GM23248 (cell line): ENCODE measurements around the gene PTPN6.

Experiments used
- EZH2 ChIP-seq: fragments of 200-600 bp; sonication (generic); IDR thresholded peaks from 2 replicates; pipeline ENCODE4 v1.6.1; 2018; ENCODE audit warnings: antibody characterized with exemption, mild to moderate bottlenecking; ENCODE audit not compliant: insufficient read depth, poor library complexity, severe bottlenecking
- EZH2phosphoT487 ChIP-seq: fragments of 200-600 bp; sonication (generic); IDR thresholded peaks from 2 replicates; pipeline ENCODE4 v1.6.1; 2018; ENCODE audit warnings: antibody characterized with exemption, moderate library complexity, mild to moderate bottlenecking, low read depth; ENCODE audit not compliant: insufficient read depth

DNA sequence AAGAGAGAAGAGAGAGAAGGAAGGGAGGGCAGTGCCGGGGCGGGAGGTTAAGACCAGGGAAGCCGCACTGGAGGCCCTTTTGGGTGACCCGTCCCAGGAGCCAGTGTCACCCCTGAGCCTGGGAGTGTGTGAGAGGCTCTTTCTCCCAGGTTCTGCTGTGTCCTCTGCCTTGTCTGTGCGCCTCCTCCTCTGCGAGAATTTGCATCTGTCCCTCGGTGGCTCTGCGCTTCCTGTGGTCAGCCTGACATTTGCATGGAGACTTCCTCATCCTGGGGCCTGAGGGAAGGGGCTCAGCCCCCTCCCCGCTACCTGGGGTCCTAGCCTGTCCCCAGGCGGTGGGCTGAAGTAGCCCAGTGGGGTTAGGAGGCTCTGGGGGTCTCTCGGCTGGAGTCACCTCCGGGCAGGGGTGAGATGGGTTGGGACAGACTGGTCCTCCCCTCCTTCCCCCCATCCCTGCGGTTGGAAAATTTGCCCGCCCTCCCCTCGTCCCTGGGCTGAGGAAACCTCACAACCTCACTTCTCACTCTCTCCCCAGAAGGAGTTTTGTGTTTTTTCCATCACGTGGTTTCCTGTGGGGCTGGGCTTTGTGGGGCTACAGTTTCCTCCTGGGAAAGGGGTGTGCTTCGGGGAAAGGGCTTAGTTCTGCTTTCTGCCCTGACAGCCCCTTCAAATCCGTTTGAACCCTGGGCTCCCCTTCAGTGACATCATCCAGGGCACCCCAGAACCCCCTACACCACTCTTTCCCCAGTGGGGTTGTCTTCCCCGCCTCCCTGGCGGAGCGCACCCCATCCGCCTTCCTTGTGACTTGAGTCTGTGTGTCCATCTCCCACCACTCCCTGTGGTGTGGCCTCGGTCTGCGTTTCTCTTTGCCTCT is 2.5 kb downstream of the PTPN6 start:
- no peak for TF ChIP-seq EZH2
- TF ChIP-seq EZH2phosphoT487: no peak
